Tibial artery (tissue), 4 donors: Measurements from ENCODE around the gene GLI1.

Source experiments
- DNase-seq, 2 donors: peaks; one replicate each; pipeline ENCODE4 v3.0.0-alpha.2; 2019
- H3K27ac ChIP-seq, 2 donors: fragments of 200-600 bp; sonication (generic) in 1 of 2; 1 replicate in 1 of 2; 2 replicates in 1 of 2; pipeline ENCODE4 v1.5.1; 2018 to 2019; ENCODE audit warnings: mild to moderate bottlenecking in 1 of 2
- H3K27me3 ChIP-seq, 2 donors: fragments of 200-600 bp; sonication (generic) in 1 of 2; one replicate each; pipeline versions ENCODE4 v1.5.1 to v1.6.0; 2016 to 2019
- H3K36me3 ChIP-seq, 3 donors: fragments of 200-600 bp; sonication (generic) in 2 of 3; one replicate each; pipeline ENCODE4 v1.5.1; 2016 to 2019; ENCODE audit warnings: mild to moderate bottlenecking in 2 of 3
- H3K4me1 ChIP-seq, 4 donors: fragments of 200-600 bp; sonication (generic) in 2 of 4; 1 replicate in 3 of 4; 2 replicates in 1 of 4; pipeline ENCODE4 v1.5.1; 2016 to 2019
- H3K4me3 ChIP-seq, 2 donors: fragments of 200-600 bp; sonication (generic) in 1 of 2; 1 replicate in 1 of 2; 2 replicates in 1 of 2; pipeline ENCODE4 v1.5.1; 2018 to 2019; ENCODE audit warnings: mild to moderate bottlenecking in 2 of 2
- H3K9me3 ChIP-seq, 3 donors: fragments of 200-600 bp; sonication (generic) in 1 of 3; one replicate each; pipeline ENCODE4 v1.5.1; 2016 to 2019
- intact Hi-C: fragments of 100-400 bp; cut with DNase I; formaldehyde crosslinking; loops from one replicate; pipeline ENCODE4 v1.15.0; 2023; ENCODE audit warnings: low total_unique reads
- TF ChIP-seq, protein P1 (sequence below), 2 experiments: fragments of 200-600 bp in 1 of 2; fragments of 450-650 bp in 1 of 2; IDR thresholded peaks; one replicate each; pipeline ENCODE4 v1.5.1; 2017 to 2019; ENCODE audit warnings: antibody characterized with exemption in 2 of 2, mild to moderate bottlenecking in 1 of 2, moderate library complexity in 1 of 2

Gene GLI1

DNA sequence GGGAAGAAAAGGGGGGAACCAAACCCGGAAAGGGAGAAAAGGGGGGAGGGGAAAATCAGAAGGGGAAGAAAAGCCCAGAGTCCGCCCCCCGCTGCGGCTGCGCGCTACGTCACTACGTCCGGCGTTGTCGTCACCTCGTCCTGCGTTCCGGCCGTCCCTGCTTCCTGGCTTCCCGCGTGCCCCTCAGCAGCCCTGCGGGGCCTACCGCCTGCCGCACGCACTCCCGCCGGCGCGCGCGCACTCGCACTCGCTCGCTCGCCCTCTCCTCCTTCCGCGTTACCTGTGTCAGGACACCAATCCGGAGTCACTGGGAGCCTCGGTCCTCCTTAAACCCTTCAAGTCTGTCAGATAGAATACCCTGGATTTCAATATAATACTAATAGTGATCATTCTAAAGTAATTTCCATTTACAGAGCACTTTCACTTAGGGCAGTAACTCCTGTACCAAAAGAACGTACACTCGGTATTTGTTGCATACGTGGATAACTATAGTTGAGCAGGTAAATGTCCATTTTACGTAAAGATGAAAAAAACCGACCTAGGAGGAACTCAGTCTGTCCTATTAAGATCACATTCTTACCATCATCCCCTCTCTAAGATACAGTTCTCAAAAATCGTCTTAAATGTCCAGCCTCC is 28.5 kb upstream of the GLI1 start, which contains the start of gene R3HDM2:
Gene R3HDM2 (minus strand): TSS at position 113 of the 636 bp plus-strand sequence. CDS start 120,615 bp downstream, outside the sequence.
- intact Hi-C loops = no loop called here
- H3K27me3 ChIP-seq = no peaks in the 10 kb centered on the region
- TF ChIP-seq, protein P1, sequence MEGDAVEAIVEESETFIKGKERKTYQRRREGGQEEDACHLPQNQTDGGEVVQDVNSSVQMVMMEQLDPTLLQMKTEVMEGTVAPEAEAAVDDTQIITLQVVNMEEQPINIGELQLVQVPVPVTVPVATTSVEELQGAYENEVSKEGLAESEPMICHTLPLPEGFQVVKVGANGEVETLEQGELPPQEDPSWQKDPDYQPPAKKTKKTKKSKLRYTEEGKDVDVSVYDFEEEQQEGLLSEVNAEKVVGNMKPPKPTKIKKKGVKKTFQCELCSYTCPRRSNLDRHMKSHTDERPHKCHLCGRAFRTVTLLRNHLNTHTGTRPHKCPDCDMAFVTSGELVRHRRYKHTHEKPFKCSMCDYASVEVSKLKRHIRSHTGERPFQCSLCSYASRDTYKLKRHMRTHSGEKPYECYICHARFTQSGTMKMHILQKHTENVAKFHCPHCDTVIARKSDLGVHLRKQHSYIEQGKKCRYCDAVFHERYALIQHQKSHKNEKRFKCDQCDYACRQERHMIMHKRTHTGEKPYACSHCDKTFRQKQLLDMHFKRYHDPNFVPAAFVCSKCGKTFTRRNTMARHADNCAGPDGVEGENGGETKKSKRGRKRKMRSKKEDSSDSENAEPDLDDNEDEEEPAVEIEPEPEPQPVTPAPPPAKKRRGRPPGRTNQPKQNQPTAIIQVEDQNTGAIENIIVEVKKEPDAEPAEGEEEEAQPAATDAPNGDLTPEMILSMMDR (IDR thresholded peaks at IDR 0.05) = no peak

DNA sequence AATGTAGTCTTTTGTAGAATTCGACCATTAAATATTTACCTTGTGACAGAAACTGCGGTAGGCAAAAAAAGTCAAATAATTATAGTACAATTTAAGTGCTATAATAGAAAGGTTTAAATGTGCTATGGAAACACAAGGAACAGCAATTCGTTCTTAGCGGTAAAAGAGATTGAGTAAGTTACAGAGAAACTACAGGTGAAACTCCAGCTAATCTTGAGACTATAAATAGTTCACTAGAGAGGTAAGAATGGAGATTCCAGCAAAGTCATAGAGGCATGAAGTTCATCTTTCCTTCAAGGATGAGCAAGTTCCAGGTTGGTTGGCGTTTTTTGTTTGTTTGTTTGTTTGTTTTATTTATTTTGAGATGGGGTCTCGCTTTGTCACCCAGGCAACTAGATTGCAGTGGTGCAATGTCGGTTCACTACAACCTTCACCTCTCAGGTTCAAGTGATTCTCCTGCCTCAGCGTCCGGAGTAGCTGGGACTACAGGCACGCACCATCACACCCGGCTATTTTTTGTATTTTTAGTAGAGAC is 27.9 kb upstream of the GLI1 start:
- Histone ChIP-seq H3K4me1 (peaks cover 0 to 15% (median 11%) of the 10 kb centered on the region in 4 donors), H3K27ac (peak overlapping the region; percentile 97 to 99), H3K4me3 (peak overlapping the region; percentile 76 to 93), H3K27me3 (no peaks in the 10 kb centered on the region), H3K9me3 (no peaks in the 10 kb centered on the region), H3K36me3 (no peaks in the 10 kb centered on the region)
- TF ChIP-seq, protein P1 (IDR thresholded peaks at IDR 0.05) = no peak
- DNase-seq = no peak
- intact Hi-C loops = no loop called here

More for the DNA sequence above, 28.5 kb upstream of the GLI1 start, which contains the start of gene R3HDM2:
- Histone ChIP-seq H3K27ac (peak within 1 kb of the TSS; percentile 97 to 99), H3K36me3 (no peaks in the 10 kb centered on the region), H3K4me1 (peaks cover 0 to 15% (median 11%) of the 10 kb centered on the region in 4 donors), H3K9me3 (no peaks in the 10 kb centered on the region), H3K4me3 (peak within 1 kb of the TSS; percentile 76 to 93)
- peak; percentile 90 to 97 for DNase-seq

DNA sequence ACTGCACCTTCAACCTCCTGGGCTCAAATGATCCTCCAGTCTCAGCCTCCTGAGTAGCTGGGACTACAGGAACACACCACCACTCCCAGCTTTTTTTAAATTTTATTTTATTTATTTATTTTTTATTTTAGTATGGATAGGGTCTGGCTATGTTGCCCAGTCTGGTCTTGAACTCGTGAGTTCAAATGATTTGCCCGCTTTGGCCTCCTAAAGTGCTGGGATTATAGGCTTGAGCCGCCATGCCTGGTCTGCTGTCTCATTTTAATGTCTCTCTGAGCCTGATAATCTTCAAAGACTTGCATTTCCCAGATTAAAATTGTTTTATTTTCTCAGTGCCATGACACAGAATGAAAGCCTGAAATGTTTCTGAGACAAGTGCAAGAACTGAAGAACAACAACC is 26.2 kb upstream of the GLI1 start:
- intact Hi-C loops = no loop called here
- H3K4me3 ChIP-seq = no peak overlapping the region
- TF ChIP-seq, protein P1 (IDR thresholded peaks at IDR 0.05) = no peak
- no peaks in the 10 kb centered on the region for H3K36me3 ChIP-seq
- no peaks in the 10 kb centered on the region for H3K27me3 ChIP-seq
- DNase-seq = no peak
- H3K27ac ChIP-seq = no peak overlapping the region
- peaks cover 0 to 12% (median 11%) of the 10 kb centered on the region in 4 donors for H3K4me1 ChIP-seq
- H3K9me3 ChIP-seq = no peaks in the 10 kb centered on the region

DNA sequence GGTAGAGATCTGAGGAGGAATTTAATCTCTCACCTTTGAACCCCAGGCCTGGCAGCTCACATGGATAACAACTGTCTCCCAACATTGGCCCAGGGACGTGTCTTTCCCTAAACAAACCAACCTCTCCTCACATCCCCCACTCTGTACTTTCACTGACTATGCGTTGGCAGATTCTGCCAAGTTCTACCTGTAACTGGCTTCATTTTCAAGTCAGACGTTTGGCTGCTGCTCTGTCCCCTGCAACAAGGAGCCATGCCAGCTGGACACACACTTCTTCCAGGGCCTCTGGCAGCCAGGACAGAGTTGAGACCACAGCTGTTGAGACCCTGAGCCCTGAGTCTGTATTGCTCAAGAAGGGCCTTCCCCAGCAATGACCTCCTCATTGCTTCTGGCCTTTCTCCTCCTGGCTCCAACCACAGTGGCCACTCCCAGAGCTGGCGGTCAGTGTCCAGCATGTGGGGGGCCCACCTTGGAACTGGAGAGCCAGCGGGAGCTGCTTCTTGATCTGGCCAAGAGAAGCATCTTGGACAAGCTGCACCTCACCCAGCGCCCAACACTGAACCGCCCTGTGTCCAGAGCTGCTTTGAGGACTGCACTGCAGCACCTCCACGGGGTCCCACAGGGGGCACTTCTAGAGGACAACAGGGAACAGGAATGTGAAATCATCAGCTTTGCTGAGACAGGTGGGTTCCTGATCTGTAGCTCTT is 24.9 kb upstream of the GLI1 start, which contains the start of gene INHBC:
Gene INHBC (plus strand): TSS at position 268 of the 707 bp plus-strand sequence. CDS start 103 bp downstream, at position 371.
- H3K4me1 ChIP-seq = peaks cover 0 to 4% (median 3%) of the 10 kb centered on the region in 4 donors
- DNase-seq = no peak
- H3K27ac ChIP-seq = no peak within 1 kb of the TSS
- no peaks in the 10 kb centered on the region for H3K36me3 ChIP-seq
- intact Hi-C loops = no loop called here
- no peaks in the 10 kb centered on the region for H3K27me3 ChIP-seq
- H3K4me3 ChIP-seq = no peak within 1 kb of the TSS
- no peaks in the 10 kb centered on the region for H3K9me3 ChIP-seq
- TF ChIP-seq, protein P1 (IDR thresholded peaks at IDR 0.05) = no peak

DNA sequence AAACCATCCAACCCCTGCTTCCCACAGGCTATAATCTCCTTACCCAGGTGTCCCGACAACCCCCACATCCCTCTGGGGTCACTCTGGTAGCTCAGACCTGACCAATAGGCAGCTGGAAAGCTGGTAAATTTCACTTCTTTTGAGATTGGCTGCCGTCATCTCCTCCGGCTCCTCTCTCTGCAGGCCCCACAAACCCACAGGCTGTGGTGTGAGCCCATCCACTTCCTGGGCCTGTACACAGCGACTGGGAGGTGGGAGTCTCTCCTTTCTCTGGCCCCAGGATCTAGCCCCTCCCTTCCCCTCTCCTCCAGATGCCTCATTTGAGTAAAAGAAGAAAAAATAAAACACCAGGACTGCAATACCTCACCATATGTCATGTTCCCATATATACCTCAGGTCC is 24.3 kb upstream of the GLI1 start:
- no peak overlapping the region for H3K27ac ChIP-seq
- no peak for DNase-seq
- TF ChIP-seq, protein P1 (IDR thresholded peaks at IDR 0.05) = no peak

More for the DNA sequence above, 24.3 kb upstream of the GLI1 start:
- no peaks in the 10 kb centered on the region for H3K9me3 ChIP-seq
- H3K4me3 ChIP-seq = no peak overlapping the region
- H3K27me3 ChIP-seq = no peaks in the 10 kb centered on the region
- intact Hi-C loops = no loop called here
- H3K4me1 ChIP-seq = peaks cover 0 to 2% (median 0%) of the 10 kb centered on the region in 4 donors
- H3K36me3 ChIP-seq = no peaks in the 10 kb centered on the region
